Type B pancreatic cell (in vitro differentiated cells): ENCODE data around the gene GPHB5. TPM values are rescaled to one million over a fixed set of nuclear protein-coding genes. Genes with fewer than 3 reads are reported as not detected.
"Not testable (repeated sequence)": the region's sequence is repeated elsewhere in the genome, so short reads cannot be mapped to it uniquely, and the experiment has no call there.

Experiments
- DNase-seq: peaks from one replicate; pipeline ENCODE4 v3.0.0; 2021; ENCODE audit warnings: mixed read lengths; ENCODE audit not compliant: unreplicated experiment; ENCODE audit errors: extremely low spot score
- H3K27ac Mint-ChIP-seq: 2 replicates; pipeline ENCODE4 v1.8.0; 2021; ENCODE audit warnings: mild to moderate bottlenecking, mixed read lengths
- H3K27me3 Mint-ChIP-seq: 2 replicates; pipeline ENCODE4 v1.8.0; 2021; ENCODE audit warnings: mixed read lengths
- H3K36me3 Mint-ChIP-seq: 2 replicates; pipeline ENCODE4 v1.8.0; 2021; ENCODE audit warnings: mixed read lengths
- H3K4me1 Mint-ChIP-seq: one replicate; pipeline ENCODE4 v1.8.0; 2021; ENCODE audit warnings: mixed read lengths; ENCODE audit not compliant: unreplicated experiment
- H3K4me3 Mint-ChIP-seq: 2 replicates; pipeline ENCODE4 v1.8.0; 2021; ENCODE audit warnings: mild to moderate bottlenecking, mixed read lengths
- H3K9me3 Mint-ChIP-seq: 2 replicates; pipeline ENCODE4 v1.8.0; 2021; ENCODE audit warnings: mixed read lengths
- total RNA-seq: library from RNA; stranded (reverse); gene quantifications from 2 replicates; pipeline ENCODE4 v1.2.1, GENCODE V29; 2021; ENCODE audit warnings: low replicate concordance
- TF ChIP-seq, protein P1 (sequence below): fragments of 200-600 bp; sonication (generic); conservative IDR thresholded peaks from 2 replicates; pipeline ENCODE4 v1.5.0; 2021; ENCODE audit warnings: antibody characterized with exemption, mild to moderate bottlenecking

Gene GPHB5
- total RNA-seq, 1 donor from 2014 or later: not detected

DNA sequence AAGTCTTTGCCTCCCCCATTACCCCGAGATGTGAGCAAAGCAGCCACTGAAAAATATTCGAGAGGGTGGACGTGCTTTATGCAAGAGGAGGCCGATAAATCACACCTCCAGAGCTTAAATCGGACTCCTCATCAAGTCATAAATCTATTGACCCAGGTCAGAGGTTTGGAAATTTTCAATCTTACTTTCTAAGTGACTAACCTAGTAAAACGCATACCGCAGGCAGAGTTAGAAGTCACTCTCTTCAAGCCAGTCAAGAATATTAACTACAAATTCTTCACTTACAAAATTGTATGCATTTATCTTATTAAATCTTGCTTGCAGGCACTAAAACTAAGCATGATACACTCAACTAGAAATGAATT lies 34.9 kb downstream of the GPHB5 start:
- Mint-ChIP-seq H3K27me3 (no peaks in the 10 kb centered on the region), H3K4me1 (no peaks in the 10 kb centered on the region), H3K9me3 (no peaks in the 10 kb centered on the region), H3K4me3 (no peak overlapping the region), H3K27ac (no peak overlapping the region), H3K36me3 (no peaks in the 10 kb centered on the region)
- TF ChIP-seq, protein P1, sequence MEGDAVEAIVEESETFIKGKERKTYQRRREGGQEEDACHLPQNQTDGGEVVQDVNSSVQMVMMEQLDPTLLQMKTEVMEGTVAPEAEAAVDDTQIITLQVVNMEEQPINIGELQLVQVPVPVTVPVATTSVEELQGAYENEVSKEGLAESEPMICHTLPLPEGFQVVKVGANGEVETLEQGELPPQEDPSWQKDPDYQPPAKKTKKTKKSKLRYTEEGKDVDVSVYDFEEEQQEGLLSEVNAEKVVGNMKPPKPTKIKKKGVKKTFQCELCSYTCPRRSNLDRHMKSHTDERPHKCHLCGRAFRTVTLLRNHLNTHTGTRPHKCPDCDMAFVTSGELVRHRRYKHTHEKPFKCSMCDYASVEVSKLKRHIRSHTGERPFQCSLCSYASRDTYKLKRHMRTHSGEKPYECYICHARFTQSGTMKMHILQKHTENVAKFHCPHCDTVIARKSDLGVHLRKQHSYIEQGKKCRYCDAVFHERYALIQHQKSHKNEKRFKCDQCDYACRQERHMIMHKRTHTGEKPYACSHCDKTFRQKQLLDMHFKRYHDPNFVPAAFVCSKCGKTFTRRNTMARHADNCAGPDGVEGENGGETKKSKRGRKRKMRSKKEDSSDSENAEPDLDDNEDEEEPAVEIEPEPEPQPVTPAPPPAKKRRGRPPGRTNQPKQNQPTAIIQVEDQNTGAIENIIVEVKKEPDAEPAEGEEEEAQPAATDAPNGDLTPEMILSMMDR: no peak
- DNase-seq: no peak

DNA sequence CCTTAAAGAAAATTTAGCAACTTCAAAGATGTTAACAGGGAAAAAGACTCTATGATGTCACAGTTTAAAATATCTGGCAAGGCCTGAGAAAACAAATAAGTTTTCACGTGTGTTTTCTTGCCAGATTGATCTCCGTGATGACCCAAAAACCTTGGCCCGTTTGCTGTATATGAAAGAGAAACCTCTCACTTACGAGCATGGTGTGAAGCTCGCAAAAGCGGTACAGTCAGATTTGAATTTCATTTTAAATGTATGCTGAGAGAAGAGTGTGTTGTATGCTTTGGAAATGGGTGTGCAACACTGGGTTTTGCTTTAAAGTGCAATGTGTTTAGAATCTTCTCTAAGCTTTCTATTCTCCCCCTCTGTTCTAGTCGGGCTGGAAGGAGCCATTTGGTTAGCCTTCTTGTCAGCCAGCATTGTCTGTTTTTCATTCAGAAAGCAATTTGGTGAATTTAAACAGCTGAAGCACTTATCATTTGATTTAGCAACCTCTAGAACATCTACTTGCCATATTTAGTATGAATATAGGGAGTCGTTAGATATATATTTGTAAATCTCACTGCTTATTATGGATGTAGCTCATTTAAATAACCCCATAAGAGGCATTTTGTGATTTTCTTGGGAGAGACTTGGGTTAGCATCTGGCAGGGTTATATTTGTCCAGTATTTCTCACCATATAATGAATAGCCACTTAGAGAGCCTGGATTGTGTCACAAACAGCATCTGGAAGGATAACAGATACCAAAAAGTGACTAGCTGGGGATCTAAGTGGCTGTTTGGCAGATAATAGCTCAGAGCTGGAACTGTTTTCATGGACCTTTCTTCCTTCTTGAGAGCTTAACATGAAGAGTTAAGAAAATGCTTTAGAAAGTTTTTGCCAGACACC lies 35.5 kb downstream of the GPHB5 start:
- Mint-ChIP-seq H3K4me1 (no peaks in the 10 kb centered on the region), H3K4me3 (no peak overlapping the region), H3K27ac (no peak overlapping the region), H3K9me3 (no peaks in the 10 kb centered on the region), H3K36me3 (no peaks in the 10 kb centered on the region), H3K27me3 (no peaks in the 10 kb centered on the region)
- no peak for DNase-seq
- TF ChIP-seq, protein P1: no peak

DNA sequence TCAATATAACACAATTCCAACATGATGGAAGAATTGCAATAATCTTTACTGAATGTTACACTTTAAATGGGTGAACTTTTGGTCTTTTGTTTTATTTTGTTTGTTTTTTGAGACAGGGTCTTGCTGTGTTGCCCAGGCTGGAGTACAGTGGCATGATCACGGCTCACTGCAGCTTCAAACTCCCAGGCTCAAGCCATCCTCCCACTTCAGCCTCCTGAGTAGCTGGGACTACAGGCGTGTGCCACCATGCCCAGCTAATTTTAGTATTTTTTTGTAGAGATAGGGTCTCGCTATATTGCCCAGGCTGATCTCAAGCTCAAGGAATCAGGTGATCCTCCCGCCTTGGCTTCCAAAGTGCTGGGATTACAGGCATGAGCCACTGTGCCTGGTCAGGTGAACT lies 38.8 kb downstream of the GPHB5 start:
- H3K27me3 Mint-ChIP-seq, H3K4me1 Mint-ChIP-seq, H3K4me3 Mint-ChIP-seq, DNase-seq, H3K27ac Mint-ChIP-seq, H3K9me3 Mint-ChIP-seq, H3K36me3 Mint-ChIP-seq: not testable (repeated sequence)

DNA sequence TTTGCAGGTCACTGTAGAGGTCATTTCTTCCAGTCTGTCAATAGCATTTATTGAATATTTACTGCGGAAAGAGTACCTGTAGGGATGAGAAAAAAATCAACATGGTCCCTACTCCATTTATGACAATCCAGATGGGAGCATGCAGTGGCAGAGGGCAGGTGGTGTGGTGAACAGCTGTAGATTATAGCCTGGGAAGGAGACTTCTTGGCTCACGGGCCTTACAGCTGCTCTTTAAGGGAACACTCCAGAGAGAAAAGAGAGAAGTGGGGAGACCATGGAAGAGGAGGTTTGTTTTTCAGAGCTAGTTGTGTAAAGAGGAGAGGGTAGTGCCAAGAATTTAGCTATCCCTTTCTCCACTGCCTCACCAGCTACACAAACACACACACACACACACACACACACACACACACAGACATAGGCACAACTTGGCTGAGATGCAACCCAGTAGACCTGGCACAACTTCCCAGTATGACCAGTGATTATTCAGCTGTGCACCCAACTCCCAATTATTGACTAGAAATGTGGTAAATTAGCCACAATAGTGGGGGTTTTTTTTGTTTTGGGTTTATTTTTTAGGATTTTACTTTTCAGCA lies 41.0 kb downstream of the GPHB5 start:
- H3K36me3 Mint-ChIP-seq: no peaks in the 10 kb centered on the region
- H3K4me1 Mint-ChIP-seq: no peaks in the 10 kb centered on the region
- H3K4me3 Mint-ChIP-seq: no peak overlapping the region
- no peak overlapping the region for H3K27ac Mint-ChIP-seq
- TF ChIP-seq, protein P1: no peak
- no peaks in the 10 kb centered on the region for H3K9me3 Mint-ChIP-seq
- H3K27me3 Mint-ChIP-seq: no peaks in the 10 kb centered on the region
- DNase-seq: no peak

DNA sequence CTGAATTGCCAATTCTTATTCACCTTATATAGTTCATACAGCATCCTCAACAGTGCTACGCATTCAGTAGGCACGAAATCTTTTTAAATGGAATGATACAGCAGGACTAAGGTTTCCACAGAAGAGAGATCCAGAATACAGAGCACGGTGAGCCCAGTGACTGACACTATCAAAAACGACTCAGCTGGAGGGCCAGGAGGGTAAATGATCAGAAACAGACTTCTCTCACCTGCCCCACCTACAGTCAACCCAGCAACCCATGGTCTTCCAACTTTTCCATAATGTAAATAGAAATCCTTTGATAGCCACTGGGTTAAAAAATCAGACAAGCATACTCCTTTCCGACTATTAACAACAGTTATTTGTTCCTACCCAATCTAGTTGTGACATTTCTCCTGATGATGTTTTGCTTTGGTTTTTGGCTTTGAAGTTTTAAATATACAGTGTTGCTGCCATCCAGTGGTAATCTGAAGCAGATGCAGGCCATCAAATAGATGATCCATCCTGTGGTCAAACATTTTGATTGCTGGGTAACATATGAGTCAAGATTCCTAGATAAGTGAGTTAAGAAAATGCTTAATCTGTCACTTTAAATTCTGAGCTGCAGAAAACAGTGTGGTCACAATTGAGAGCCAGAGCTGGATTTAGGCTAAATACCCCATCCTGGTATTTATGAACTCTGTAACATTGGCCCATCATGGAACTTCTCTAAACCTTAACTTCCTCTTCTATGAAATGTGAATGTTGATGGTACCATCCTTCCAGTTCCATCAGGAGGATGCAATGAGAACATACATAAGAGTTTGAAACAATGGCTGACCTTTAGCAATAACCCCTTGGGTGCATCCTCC lies 42.0 kb downstream of the GPHB5 start:
- DNase-seq: no peak
- no peaks in the 10 kb centered on the region for H3K36me3 Mint-ChIP-seq
- H3K27me3 Mint-ChIP-seq: no peaks in the 10 kb centered on the region
- no peak overlapping the region for H3K4me3 Mint-ChIP-seq
- H3K27ac Mint-ChIP-seq: no peak overlapping the region
- TF ChIP-seq, protein P1: peak; percentile 98
- no peaks in the 10 kb centered on the region for H3K9me3 Mint-ChIP-seq
- no peaks in the 10 kb centered on the region for H3K4me1 Mint-ChIP-seq
